ENCODE measurements around the gene C14orf180.

Gene C14orf180

GRCh38 chr14:104590240-104590965, 10.8 kb downstream of the C14orf180 start:
- FAIRE-seq: no peak
- no peak for TF ChIP-seq POU2F2 (IDR thresholded peaks at IDR 0.05; ENCODE audit: low read depth, low read length)
- no peak for TF ChIP-seq TAF1 (IDR thresholded peaks at IDR 0.05; ENCODE audit: low read depth, low read length)
- no peak for TF ChIP-seq PAX5 (IDR thresholded peaks at IDR 0.05; ENCODE audit: insufficient read depth, low read length, severe bottlenecking)
- TF ChIP-seq SPI1 (IDR thresholded peaks at IDR 0.05; ENCODE audit: low read depth, low read length): no peak
- DNase-seq (ENCODE audit: insufficient read length, low spot score): no peak

- TF ChIP-seq POLR2A (IDR thresholded peaks at IDR 0.05; ENCODE audit: low read depth, low read length) (no peak), TAF1 (IDR thresholded peaks at IDR 0.05; ENCODE audit: low read depth, low read length) (no peak), POLR2AphosphoS5 (IDR thresholded peaks at IDR 0.05; ENCODE audit: low read depth, low read length) (no peak), POU2F2 (IDR thresholded peaks at IDR 0.05; ENCODE audit: low read depth, low read length) (no peak), SPI1 (IDR thresholded peaks at IDR 0.05; ENCODE audit: low read depth, low read length) (no peak), PAX5 (IDR thresholded peaks at IDR 0.05; ENCODE audit: insufficient read depth, low read length, severe bottlenecking) (no peak)
- DNase-seq (ENCODE audit: insufficient read length, low spot score): no peak
- no peak for FAIRE-seq
These were observed 11.5 kb downstream of the C14orf180 start for GRCh38 chr14:104591031-104591430.

- TF ChIP-seq POLR2A (IDR thresholded peaks at IDR 0.05; ENCODE audit: low read depth, low read length): no peak
- TF ChIP-seq SPI1 (IDR thresholded peaks at IDR 0.05; ENCODE audit: low read depth, low read length): no peak
- TF ChIP-seq TAF1 (IDR thresholded peaks at IDR 0.05; ENCODE audit: low read depth, low read length): no peak
- TF ChIP-seq POU2F2 (IDR thresholded peaks at IDR 0.05; ENCODE audit: low read depth, low read length): no peak
- no peak for TF ChIP-seq PAX5 (IDR thresholded peaks at IDR 0.05; ENCODE audit: insufficient read depth, low read length, severe bottlenecking)
- TF ChIP-seq POLR2AphosphoS5 (IDR thresholded peaks at IDR 0.05; ENCODE audit: low read depth, low read length): no peak
- FAIRE-seq: peak; percentile 5
- DNase-seq (ENCODE audit: insufficient read length, low spot score): no peak
These were observed 12.1 kb downstream of the C14orf180 start for GRCh38 chr14:104591506-104592291.

- DNase-seq (ENCODE audit: insufficient read length, low spot score): no peak
- FAIRE-seq: peak; percentile 20
- TF ChIP-seq PAX5 (IDR thresholded peaks at IDR 0.05; ENCODE audit: insufficient read depth, low read length, severe bottlenecking) (no peak), TAF1 (IDR thresholded peaks at IDR 0.05; ENCODE audit: low read depth, low read length) (no peak), POLR2A (IDR thresholded peaks at IDR 0.05; ENCODE audit: low read depth, low read length) (no peak), POLR2AphosphoS5 (IDR thresholded peaks at IDR 0.05; ENCODE audit: low read depth, low read length) (no peak), POU2F2 (IDR thresholded peaks at IDR 0.05; ENCODE audit: low read depth, low read length) (no peak), SPI1 (IDR thresholded peaks at IDR 0.05; ENCODE audit: low read depth, low read length) (no peak)
These were observed 12.7 kb downstream of the C14orf180 start for GRCh38 chr14:104592292-104592672.

- FAIRE-seq: no peak
- TF ChIP-seq POLR2A (IDR thresholded peaks at IDR 0.05; ENCODE audit: low read depth, low read length): no peak
- TF ChIP-seq POLR2AphosphoS5 (IDR thresholded peaks at IDR 0.05; ENCODE audit: low read depth, low read length): no peak
- no peak for TF ChIP-seq TAF1 (IDR thresholded peaks at IDR 0.05; ENCODE audit: low read depth, low read length)
- TF ChIP-seq SPI1 (IDR thresholded peaks at IDR 0.05; ENCODE audit: low read depth, low read length): no peak
- TF ChIP-seq PAX5 (IDR thresholded peaks at IDR 0.05; ENCODE audit: insufficient read depth, low read length, severe bottlenecking): no peak
- no peak for TF ChIP-seq POU2F2 (IDR thresholded peaks at IDR 0.05; ENCODE audit: low read depth, low read length)
- DNase-seq (ENCODE audit: insufficient read length, low spot score): no peak
These were observed 13.2 kb downstream of the C14orf180 start for GRCh38 chr14:104592785-104593184.

GRCh38 chr14:104593241-104593701, 13.7 kb downstream of the C14orf180 start:
- TF ChIP-seq POU2F2 (IDR thresholded peaks at IDR 0.05; ENCODE audit: low read depth, low read length) (no peak), TAF1 (IDR thresholded peaks at IDR 0.05; ENCODE audit: low read depth, low read length) (no peak), POLR2AphosphoS5 (IDR thresholded peaks at IDR 0.05; ENCODE audit: low read depth, low read length) (no peak), PAX5 (IDR thresholded peaks at IDR 0.05; ENCODE audit: insufficient read depth, low read length, severe bottlenecking) (no peak), POLR2A (IDR thresholded peaks at IDR 0.05; ENCODE audit: low read depth, low read length) (no peak), SPI1 (IDR thresholded peaks at IDR 0.05; ENCODE audit: low read depth, low read length) (no peak)
- FAIRE-seq (no peak), DNase-seq (ENCODE audit: insufficient read length, low spot score) (no peak)

- no peak for FAIRE-seq
These were observed 14.2 kb downstream of the C14orf180 start for GRCh38 chr14:104593710-104594136.

GRCh38 chr14:104594310-104595046, 14.9 kb downstream of the C14orf180 start:
- FAIRE-seq (no peak), DNase-seq (ENCODE audit: insufficient read length, low spot score) (no peak)
- no peak for TF ChIP-seq POU2F2 (IDR thresholded peaks at IDR 0.05; ENCODE audit: low read depth, low read length)
- TF ChIP-seq PAX5 (IDR thresholded peaks at IDR 0.05; ENCODE audit: insufficient read depth, low read length, severe bottlenecking): no peak
- TF ChIP-seq POLR2A (IDR thresholded peaks at IDR 0.05; ENCODE audit: low read depth, low read length): no peak
- TF ChIP-seq SPI1 (IDR thresholded peaks at IDR 0.05; ENCODE audit: low read depth, low read length): no peak
- no peak for TF ChIP-seq POLR2AphosphoS5 (IDR thresholded peaks at IDR 0.05; ENCODE audit: low read depth, low read length)
- no peak for TF ChIP-seq TAF1 (IDR thresholded peaks at IDR 0.05; ENCODE audit: low read depth, low read length)

More at GRCh38 chr14:104593710-104594136, 14.2 kb downstream of the C14orf180 start:
- DNase-seq (ENCODE audit: insufficient read length, low spot score): no peak
- no peak for TF ChIP-seq TAF1 (IDR thresholded peaks at IDR 0.05; ENCODE audit: low read depth, low read length)
- no peak for TF ChIP-seq POU2F2 (IDR thresholded peaks at IDR 0.05; ENCODE audit: low read depth, low read length)
- no peak for TF ChIP-seq SPI1 (IDR thresholded peaks at IDR 0.05; ENCODE audit: low read depth, low read length)
- TF ChIP-seq PAX5 (IDR thresholded peaks at IDR 0.05; ENCODE audit: insufficient read depth, low read length, severe bottlenecking): no peak
- TF ChIP-seq POLR2AphosphoS5 (IDR thresholded peaks at IDR 0.05; ENCODE audit: low read depth, low read length): no peak
- no peak for TF ChIP-seq POLR2A (IDR thresholded peaks at IDR 0.05; ENCODE audit: low read depth, low read length)
